RCC 7860 (cell line): Measurements from ENCODE around the gene SNX2.

Experiments used
- DNase-seq: peaks from one replicate; pipeline ENCODE4 v3.0.0-alpha.2; 2015; ENCODE audit warnings: low spot score
- FAIRE-seq: peaks from 2 replicates; lab custom pipeline; 2012; peaks lifted over from hg19 to GRCh38; lab: Jason Lieb, UNC

SNX2 gene

GRCh38 chr5:122770477-122770876, 4.4 kb upstream of the SNX2 start:
- no peak for FAIRE-seq

DNA sequence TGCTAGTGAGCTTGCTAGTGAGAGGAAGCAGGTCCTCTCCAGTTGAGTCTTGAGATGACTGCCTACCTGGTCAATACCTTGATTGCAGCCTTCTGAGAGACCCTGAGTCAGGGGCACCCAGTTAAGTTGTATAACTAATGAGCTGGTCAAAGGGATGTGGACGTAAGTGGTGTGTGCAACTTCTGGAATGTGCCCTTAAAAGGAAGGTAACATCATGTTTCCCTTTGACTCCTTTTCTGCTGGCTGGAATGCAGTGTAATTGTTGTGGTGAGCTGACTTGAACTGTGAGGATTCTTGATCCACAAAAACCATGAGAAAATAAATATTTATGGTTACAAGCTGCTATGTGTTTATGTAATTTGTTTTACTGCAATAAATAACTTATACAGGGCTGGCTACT, 2.4 kb upstream of the SNX2 start:
- no peak for FAIRE-seq
- no peak for DNase-seq

More at GRCh38 chr5:122770477-122770876, 4.4 kb upstream of the SNX2 start:
- no peak for DNase-seq

DNA sequence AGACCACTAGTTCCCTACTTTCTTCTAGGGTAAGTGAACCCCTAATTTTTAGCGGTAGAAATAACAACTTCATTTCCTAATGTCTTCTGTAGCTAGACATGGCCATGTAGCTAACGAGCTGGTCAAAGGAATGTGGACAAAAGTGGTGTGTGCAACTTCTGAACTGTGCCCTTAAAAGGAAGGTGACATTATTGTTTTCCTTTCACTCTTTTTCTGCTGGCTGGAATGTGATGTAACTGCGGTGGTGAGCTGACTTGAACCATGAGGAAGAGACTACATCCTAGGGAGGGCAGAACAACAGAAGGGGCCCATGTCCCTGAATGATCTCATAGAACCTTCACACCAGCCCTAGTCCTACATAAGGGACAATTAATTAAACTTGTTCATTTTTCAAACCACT, 1.3 kb upstream of the SNX2 start:
- FAIRE-seq (no peak), DNase-seq (no peak)

DNA sequence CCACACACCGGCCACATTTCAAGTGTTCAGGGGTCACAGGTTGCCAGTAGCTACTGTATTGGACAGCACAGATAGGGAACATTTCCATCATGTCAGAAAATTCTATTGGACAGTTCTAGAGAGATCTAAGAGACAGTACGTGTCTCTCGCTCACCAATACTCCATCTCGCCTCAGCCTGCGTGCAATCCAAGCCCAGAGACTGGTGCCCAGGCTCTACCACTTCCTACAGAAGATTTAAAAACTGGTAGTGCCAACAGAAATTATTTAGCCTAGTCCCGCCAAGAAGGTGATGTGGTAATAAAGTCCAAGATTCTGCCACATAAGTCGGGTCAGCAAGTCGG, 390 bp upstream of the SNX2 start:
- FAIRE-seq (no peak), DNase-seq (no peak)

DNA sequence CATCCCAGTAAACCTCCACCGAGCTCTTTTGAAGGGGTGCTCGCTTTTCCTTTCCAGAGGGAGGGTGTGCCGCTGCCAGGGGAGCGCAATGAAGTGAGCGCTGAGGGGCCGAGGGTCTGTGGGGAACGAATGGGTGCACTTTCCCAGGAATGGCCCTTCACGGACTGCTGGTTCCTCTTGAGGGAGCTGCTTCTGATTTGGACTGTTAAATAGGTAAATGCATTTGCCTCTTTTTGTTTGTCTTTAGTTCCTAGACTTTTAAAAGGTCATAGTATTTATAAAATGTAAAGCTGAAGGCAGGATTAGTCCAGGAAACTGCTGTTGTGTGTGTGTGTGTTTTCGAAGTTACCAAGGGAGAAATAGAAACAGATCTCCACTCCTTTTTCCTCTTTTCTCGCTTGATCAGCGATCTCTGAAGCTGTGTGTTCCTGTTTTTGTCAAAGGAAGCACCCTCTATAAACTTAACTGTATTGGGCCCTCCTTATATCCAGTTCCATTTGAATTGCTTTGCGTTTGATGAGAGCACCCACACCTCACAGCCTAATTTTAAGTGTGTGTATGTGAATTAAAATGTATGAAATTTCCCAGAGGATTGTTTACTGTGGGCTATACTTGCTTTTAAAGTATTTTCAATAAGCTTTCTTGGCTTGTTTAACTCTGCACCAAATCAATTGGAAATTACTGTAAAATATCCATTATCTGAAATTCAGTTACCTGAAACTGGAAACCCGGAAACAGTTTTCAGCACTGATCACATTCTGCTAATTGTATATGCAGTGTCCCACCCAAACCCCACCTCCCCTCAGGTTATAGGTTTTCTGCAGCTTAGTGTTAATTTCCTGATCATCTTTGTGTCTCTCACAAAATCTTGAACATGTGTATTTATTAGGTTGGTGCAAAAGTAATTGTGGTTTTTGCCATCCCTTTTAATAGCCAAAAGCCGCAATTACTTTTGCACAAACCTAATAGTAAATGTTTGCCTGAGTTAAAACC, 966 bp downstream of the SNX2 start:
- DNase-seq: peak; percentile 14
- FAIRE-seq: no peak

GRCh38 chr5:122778157-122778556, 3.3 kb downstream of the SNX2 start:
- no peak for DNase-seq
- no peak for FAIRE-seq

- no peak for FAIRE-seq
- DNase-seq: no peak
Observed at GRCh38 chr5:122779451-122779850, 4.6 kb downstream of the SNX2 start.

DNA sequence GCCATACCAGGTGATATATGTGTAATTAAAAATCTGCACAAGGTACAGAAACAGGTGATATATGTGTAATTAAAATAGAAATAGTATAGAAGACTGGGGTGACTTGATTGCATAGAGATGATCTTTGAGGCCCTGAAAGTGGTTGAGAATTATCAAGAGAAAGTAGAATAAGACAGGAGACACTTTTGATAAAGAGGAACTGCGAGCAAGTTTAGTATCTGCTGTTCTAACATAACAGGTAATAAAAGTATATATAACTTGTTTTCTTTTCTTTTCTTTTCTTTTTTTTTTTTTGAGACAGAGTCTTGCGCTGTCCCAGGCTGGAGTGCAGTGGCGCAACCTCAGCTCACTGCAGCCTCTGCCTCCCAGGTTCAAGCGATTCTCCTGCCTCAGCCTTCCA, 5.4 kb downstream of the SNX2 start:
- no peak for FAIRE-seq
- DNase-seq: no peak

DNA sequence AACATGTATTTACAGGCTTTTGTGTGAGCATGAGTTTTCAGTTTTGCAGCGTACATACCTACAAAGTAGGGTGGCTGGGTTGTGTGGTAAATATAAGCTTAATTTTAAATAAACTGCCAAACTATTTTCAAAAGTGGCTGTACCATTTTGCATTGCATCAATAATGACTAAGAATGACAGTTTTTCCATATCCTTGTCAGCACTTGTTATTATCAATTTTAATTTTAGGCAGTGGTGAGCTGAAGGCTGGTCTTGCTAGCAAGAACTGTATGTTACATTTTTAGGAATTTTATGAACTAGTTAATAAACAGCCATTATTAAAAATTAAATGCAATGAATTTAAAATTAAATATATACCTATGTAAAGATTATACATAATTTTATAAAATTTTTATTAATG, 6.6 kb downstream of the SNX2 start:
- no peak for DNase-seq
- peak; percentile 42 for FAIRE-seq

GRCh38 chr5:122785294-122785693, 10.4 kb downstream of the SNX2 start:
- FAIRE-seq (no peak), DNase-seq (no peak)

DNA sequence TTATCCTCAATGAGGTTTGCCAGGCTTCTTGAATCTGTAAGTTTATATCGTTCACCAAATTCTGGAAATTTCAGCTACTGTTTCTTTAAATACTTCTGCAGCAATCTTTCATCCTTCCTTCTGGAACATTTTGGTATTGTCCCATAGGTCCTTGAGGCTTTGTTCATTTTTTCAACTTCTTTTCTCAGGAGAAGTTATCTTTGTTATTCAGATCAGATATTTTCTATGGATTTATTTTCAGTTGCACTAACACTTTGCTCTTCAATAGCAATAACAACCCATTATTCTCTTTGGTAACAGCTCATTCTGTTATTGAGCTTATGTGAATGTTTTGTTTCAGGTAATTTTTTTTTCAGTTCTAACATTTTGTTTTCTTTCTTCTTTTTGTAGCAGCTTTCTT, 13.5 kb downstream of the SNX2 start:
- DNase-seq (no peak), FAIRE-seq (no peak)

DNA sequence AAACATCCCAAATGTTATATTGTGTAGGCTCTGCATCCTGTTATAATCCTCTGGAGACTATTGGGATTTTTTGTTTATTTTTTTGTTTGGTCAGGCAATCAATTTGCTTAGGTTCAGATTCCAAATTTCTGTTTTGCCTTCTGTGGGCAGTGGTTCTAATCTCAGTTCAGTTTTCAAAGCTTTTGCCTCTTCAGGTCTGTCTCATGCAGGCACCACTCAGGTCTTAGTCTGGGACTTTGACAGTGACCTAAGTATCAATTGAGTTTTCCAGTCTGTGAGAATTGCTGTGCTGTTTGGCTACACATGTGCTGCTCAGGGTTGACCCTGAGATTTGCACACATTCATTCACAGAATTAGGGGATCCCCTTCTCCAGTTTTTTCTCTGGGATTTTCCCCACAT, 14.1 kb downstream of the SNX2 start:
- FAIRE-seq (no peak), DNase-seq (no peak)

DNA sequence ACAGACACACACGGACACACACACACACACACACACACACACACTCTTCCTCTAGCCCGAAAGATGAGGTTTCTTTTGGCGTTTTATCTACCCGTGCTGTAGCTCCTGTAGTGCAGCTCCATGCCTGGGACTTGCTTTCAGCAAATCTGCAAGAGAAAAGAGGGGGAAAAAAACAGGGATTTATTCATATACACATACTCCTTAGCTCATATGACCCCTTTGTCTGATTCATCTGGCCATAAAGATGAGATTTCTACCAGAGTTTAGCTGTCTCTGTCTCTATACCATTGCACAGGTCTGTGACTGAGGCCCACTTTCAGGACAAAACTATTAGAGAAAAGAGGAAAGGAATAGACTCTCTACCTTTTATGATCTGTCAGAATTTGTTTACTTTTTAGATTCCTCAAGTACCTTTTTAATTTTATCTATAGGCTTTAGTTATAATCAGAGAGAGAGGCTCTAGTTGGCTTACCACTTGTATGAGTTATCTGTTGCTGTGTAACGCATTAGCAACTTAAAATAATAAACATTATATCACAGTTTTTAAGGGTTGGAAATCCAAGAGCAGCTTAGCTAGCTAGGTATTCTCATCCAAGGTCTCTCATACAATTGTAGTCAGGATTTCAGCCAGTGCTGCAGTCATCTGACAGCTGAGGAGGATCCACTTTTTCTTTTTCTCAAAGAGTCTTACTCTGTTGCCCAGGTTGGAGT, 14.7 kb downstream of the SNX2 start:
- DNase-seq (no peak), FAIRE-seq (no peak)

DNA sequence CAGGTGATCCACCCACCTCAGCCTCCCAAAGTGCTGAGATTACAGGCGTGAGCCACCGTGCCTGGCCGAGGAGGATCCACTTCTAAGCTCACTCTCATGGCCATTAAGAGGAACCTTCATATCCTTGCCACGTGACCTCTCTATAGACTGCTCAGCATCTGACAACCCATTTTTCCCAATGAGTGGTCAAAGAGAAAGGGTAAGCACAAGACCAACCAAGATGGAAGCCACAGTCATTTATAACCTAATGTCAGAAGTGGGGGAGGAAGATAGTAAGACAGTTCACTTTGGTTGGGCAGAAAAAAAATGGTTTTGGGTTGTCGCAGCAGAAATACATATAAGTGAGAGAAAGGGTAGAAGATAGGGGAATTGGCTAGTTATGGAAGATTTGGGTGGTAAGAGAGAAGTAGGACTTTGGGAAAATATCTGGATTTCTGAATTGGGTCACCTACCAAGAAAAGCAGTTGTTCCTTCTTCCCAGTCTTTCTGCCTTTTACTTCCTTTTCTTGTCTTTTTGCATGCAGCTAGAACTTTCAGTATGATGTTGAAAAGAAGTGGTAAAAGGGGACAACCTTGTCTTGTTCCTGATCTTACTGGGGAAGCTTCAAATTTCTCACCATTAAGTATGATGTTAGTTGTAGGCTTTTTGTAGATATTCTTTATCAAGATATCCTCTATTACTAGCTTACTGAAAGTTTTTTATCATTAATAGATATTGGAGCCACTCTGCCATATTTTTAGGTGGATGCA, 15.6 kb downstream of the SNX2 start:
- no peak for FAIRE-seq

GRCh38 chr5:122805481-122805880, 30.6 kb downstream of the SNX2 start:
- FAIRE-seq: no peak
- no peak for DNase-seq

More for the DNA sequence above, 15.6 kb downstream of the SNX2 start:
- no peak for DNase-seq

GRCh38 chr5:122810405-122810804, 35.5 kb downstream of the SNX2 start:
- FAIRE-seq: no peak

GRCh38 chr5:122815218-122815767, 40.4 kb downstream of the SNX2 start:
- FAIRE-seq (no peak), DNase-seq (no peak)

More at GRCh38 chr5:122810405-122810804, 35.5 kb downstream of the SNX2 start:
- DNase-seq: no peak

- DNase-seq: no peak
- no peak for FAIRE-seq
Observed at GRCh38 chr5:122816756-122817155, 41.9 kb downstream of the SNX2 start.

DNA sequence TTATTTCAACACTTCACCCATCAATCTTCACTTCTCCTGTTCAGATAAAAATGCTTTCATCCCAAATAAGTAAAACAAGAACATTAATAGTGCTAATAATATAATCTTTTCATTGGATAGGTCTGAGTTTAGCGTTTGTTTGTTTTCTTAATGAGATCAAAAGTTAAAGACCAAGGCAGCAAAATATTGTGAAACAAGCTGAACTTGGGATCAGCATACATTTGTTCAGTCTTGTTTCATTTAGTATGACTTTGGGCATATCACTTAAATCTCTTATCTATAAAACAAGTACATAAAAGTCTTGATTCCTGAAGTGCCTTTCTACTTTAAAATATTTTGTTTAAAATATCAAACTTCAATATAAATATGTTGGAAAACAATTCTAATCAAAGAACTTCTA, 57.1 kb downstream of the SNX2 start:
- peak; percentile 14 for FAIRE-seq
- DNase-seq: no peak

- DNase-seq: no peak
- FAIRE-seq: no peak
Observed at GRCh38 chr5:122835681-122836080, 60.8 kb downstream of the SNX2 start.

GRCh38 chr5:122836947-122837346, 62.1 kb downstream of the SNX2 start:
- FAIRE-seq (no peak), DNase-seq (no peak)
